Loucy (cell line): ENCODE results near the gene SCRT2.

ENCODE experiments used
- CTCF ChIP-seq: fragments of 200-600 bp; sonication (generic); conservative IDR thresholded peaks from 2 replicates; pipeline ENCODE4 v1.5.1; 2014; ENCODE audit warnings: mild to moderate bottlenecking, antibody characterized with exemption, low read length
- EZH2phosphoT487 ChIP-seq: fragments of 200-600 bp; IDR thresholded peaks from 2 replicates; pipeline ENCODE4 v1.6.1; 2018; ENCODE audit warnings: antibody characterized with exemption, mild to moderate bottlenecking, moderate library complexity, borderline replicate concordance

DNA sequence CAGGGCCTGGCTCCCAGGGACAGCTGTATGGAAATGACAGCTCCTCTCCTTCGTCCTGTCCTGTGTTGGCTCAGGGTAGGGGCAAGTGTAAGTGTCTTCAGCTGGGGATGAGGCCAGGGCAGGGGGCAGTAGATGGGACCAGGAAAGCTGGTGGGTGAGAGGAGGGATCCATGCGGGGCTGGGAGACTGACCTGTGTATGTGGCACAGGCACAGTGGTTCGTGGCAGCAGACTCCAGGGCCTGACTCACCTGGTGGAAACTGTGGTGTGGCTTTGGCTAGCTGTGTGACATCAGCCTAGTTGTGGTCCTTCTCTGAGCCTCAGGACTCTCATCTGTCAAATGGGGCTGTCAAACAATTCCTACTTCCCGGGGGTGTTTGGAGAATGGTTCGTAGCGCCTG, 13.7 kb upstream of the SCRT2 start:
- TF ChIP-seq EZH2phosphoT487 (no peak), CTCF (no peak)
